ENCODE measurements around the gene RAD21L1.

The RAD21L1 gene

GRCh38 chr20:1280195-1281102 is 54.6 kb downstream of the RAD21L1 start:
- no peak overlapping the region for H3K4me3 ChIP-seq (ENCODE audit: low read depth in 1 of 2, low read length in 2 of 2)
- H3K9ac ChIP-seq (ENCODE audit: low read depth in 1 of 2, low read length in 2 of 2): no peak overlapping the region
- H3K27ac ChIP-seq (ENCODE audit: low read depth, low read length): no peak overlapping the region
- H3K4me1 ChIP-seq (ENCODE audit: control insufficient read depth in 1 of 2, insufficient read depth in 2 of 2, low read length in 2 of 2): peaks cover 7 to 12% of the 10 kb centered on the region in 2 donors
- no peaks in the 10 kb centered on the region for H3K36me3 ChIP-seq (ENCODE audit: control insufficient read depth in 1 of 2, insufficient read depth in 2 of 2, low read length in 2 of 2)
- no peaks in the 10 kb centered on the region for H3K9me3 ChIP-seq (ENCODE audit: control insufficient read depth in 1 of 2, low read length in 2 of 2)
- H3K27me3 ChIP-seq (ENCODE audit: control insufficient read depth in 1 of 2, insufficient read depth in 2 of 2, low read length in 2 of 2): no peaks in the 10 kb centered on the region

DNA sequence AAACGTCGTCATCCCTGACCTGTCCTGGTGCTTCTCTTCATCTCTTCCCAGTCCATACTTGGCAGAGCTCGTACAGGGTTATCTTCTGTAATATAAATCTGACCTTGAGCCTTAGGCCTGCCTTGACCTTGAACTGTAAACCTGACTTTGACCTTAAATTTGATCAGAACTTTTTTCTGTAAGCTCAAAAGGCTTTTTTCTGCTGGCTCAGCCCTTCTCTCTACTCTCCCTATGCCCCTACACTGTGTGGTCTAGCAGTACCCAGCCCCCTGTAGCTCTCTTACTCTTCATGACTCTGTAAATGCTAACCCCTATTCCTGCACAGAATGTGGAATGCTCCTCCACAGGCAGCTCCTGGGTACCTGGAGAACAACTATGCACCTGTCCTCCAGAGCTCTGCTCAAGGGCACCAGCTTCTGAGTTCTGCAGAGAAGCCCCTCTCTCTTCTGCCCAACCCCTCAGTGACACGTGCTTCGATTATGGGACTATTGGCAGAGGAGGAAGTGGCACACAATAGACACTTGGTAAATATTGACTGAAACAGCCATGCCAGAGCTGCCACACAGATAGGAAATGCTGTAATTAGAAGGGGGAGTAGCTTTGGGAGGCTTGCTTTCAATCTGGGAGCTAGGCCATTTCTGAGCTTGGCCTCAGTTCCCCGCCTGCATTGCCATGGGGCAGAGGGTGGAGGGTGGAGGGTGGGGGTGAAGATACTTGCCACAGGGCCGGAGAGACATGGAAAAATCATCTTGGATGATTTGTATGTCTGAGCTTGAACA is 55.6 kb downstream of the RAD21L1 start:
- Histone ChIP-seq H3K27me3 (ENCODE audit: control insufficient read depth in 1 of 2, insufficient read depth in 2 of 2, low read length in 2 of 2) (no peaks in the 10 kb centered on the region), H3K9me3 (ENCODE audit: control insufficient read depth in 1 of 2, low read length in 2 of 2) (no peaks in the 10 kb centered on the region), H3K36me3 (ENCODE audit: control insufficient read depth in 1 of 2, insufficient read depth in 2 of 2, low read length in 2 of 2) (no peaks in the 10 kb centered on the region), H3K4me1 (ENCODE audit: control insufficient read depth in 1 of 2, insufficient read depth in 2 of 2, low read length in 2 of 2) (peaks cover 7 to 12% of the 10 kb centered on the region in 2 donors), H3K4me3 (ENCODE audit: low read depth in 1 of 2, low read length in 2 of 2) (no peak overlapping the region), H3K9ac (ENCODE audit: low read depth in 1 of 2, low read length in 2 of 2) (no peak overlapping the region), H3K27ac (ENCODE audit: low read depth, low read length) (no peak overlapping the region)

DNA sequence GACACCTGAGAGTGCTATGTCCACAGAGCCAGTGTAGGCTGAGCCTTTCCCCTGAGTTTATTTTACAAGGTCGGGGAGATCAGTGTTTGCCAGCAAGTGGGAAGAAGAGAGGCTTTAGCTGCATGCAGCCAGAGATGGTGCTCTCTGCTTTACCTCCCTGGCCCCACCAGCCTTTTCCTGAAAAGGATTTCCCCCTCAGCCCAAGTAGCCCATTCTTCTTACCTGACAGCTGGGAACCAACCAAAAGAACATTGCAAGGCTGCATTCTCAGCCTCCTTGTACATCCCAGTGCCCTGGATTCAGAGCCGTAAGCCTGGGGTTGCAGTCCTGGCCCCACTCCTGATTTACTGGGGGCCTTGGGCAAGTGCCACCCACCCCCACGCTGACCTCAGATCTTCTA is 57.1 kb downstream of the RAD21L1 start:
- Histone ChIP-seq H3K9ac (ENCODE audit: low read depth in 1 of 2, low read length in 2 of 2) (no peak overlapping the region), H3K4me3 (ENCODE audit: low read depth in 1 of 2, low read length in 2 of 2) (no peak overlapping the region), H3K27me3 (ENCODE audit: control insufficient read depth in 1 of 2, insufficient read depth in 2 of 2, low read length in 2 of 2) (no peaks in the 10 kb centered on the region), H3K4me1 (ENCODE audit: control insufficient read depth in 1 of 2, insufficient read depth in 2 of 2, low read length in 2 of 2) (peaks cover 7 to 12% of the 10 kb centered on the region in 2 donors), H3K27ac (ENCODE audit: low read depth, low read length) (no peak overlapping the region), H3K36me3 (ENCODE audit: control insufficient read depth in 1 of 2, insufficient read depth in 2 of 2, low read length in 2 of 2) (no peaks in the 10 kb centered on the region), H3K9me3 (ENCODE audit: control insufficient read depth in 1 of 2, low read length in 2 of 2) (no peaks in the 10 kb centered on the region)

GRCh38 chr20:1283522-1284510 is 58.0 kb downstream of the RAD21L1 start:
- Histone ChIP-seq H3K36me3 (ENCODE audit: control insufficient read depth in 1 of 2, insufficient read depth in 2 of 2, low read length in 2 of 2) (no peaks in the 10 kb centered on the region), H3K27ac (ENCODE audit: low read depth, low read length) (no peak overlapping the region), H3K4me3 (ENCODE audit: low read depth in 1 of 2, low read length in 2 of 2) (no peak overlapping the region), H3K27me3 (ENCODE audit: control insufficient read depth in 1 of 2, insufficient read depth in 2 of 2, low read length in 2 of 2) (no peaks in the 10 kb centered on the region), H3K9ac (ENCODE audit: low read depth in 1 of 2, low read length in 2 of 2) (no peak overlapping the region), H3K4me1 (ENCODE audit: control insufficient read depth in 1 of 2, insufficient read depth in 2 of 2, low read length in 2 of 2) (peaks cover 7 to 12% of the 10 kb centered on the region in 2 donors), H3K9me3 (ENCODE audit: control insufficient read depth in 1 of 2, low read length in 2 of 2) (no peaks in the 10 kb centered on the region)

DNA sequence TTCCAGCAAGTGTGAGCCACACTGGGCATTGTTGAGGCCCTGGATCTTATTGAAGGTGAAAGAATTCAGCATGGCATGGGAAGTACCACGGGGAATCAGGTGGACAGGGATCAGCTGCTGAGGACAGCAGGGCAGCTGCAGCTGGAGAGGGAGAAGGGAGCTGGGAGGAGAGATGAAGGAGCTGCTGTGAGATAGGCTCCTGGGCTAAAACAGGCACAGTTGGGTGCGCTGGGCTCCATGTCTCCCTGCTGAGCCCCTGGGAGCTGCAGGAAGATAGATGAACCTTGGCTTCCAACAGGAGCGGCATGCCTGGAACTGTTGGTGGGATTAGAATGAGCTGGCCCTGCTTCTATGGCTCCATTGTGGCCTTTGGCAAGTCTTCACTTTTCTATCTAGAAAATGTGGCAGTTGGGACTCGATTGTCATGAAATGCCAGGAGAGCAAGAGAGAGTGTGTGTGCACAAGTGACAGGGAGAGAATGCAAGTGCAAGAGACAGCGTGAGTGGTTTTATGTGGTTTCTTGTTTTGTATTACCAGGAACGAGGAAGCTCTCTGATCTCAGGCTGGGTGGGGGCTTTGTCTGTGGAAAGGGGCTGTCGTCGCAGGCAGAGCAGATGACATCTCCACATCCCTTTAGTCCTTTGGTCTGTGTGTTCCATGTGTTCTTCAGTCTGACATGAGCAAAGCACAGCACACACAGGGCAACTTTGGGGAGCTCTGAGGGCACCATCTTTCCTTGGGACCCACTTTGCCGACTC is 60.6 kb downstream of the RAD21L1 start:
- Histone ChIP-seq H3K9me3 (ENCODE audit: control insufficient read depth in 1 of 2, low read length in 2 of 2) (no peaks in the 10 kb centered on the region), H3K9ac (ENCODE audit: low read depth in 1 of 2, low read length in 2 of 2) (no peak overlapping the region), H3K27ac (ENCODE audit: low read depth, low read length) (no peak overlapping the region), H3K4me1 (ENCODE audit: control insufficient read depth in 1 of 2, insufficient read depth in 2 of 2, low read length in 2 of 2) (peaks cover 4 to 8% of the 10 kb centered on the region in 2 donors), H3K4me3 (ENCODE audit: low read depth in 1 of 2, low read length in 2 of 2) (no peak overlapping the region), H3K36me3 (ENCODE audit: control insufficient read depth in 1 of 2, insufficient read depth in 2 of 2, low read length in 2 of 2) (no peaks in the 10 kb centered on the region), H3K27me3 (ENCODE audit: control insufficient read depth in 1 of 2, insufficient read depth in 2 of 2, low read length in 2 of 2) (no peaks in the 10 kb centered on the region)

GRCh38 chr20:1287306-1287705 is 61.5 kb downstream of the RAD21L1 start:
- H3K4me3 ChIP-seq (ENCODE audit: low read depth in 1 of 2, low read length in 2 of 2): no peak overlapping the region
- H3K9ac ChIP-seq (ENCODE audit: low read depth in 1 of 2, low read length in 2 of 2): no peak overlapping the region
- no peaks in the 10 kb centered on the region for H3K9me3 ChIP-seq (ENCODE audit: control insufficient read depth in 1 of 2, low read length in 2 of 2)
- no peak overlapping the region for H3K27ac ChIP-seq (ENCODE audit: low read depth, low read length)
- no peaks in the 10 kb centered on the region for H3K36me3 ChIP-seq (ENCODE audit: control insufficient read depth in 1 of 2, insufficient read depth in 2 of 2, low read length in 2 of 2)
- no peaks in the 10 kb centered on the region for H3K27me3 ChIP-seq (ENCODE audit: control insufficient read depth in 1 of 2, insufficient read depth in 2 of 2, low read length in 2 of 2)
- H3K4me1 ChIP-seq (ENCODE audit: control insufficient read depth in 1 of 2, insufficient read depth in 2 of 2, low read length in 2 of 2): peaks cover 0 to 2% of the 10 kb centered on the region in 2 donors

DNA sequence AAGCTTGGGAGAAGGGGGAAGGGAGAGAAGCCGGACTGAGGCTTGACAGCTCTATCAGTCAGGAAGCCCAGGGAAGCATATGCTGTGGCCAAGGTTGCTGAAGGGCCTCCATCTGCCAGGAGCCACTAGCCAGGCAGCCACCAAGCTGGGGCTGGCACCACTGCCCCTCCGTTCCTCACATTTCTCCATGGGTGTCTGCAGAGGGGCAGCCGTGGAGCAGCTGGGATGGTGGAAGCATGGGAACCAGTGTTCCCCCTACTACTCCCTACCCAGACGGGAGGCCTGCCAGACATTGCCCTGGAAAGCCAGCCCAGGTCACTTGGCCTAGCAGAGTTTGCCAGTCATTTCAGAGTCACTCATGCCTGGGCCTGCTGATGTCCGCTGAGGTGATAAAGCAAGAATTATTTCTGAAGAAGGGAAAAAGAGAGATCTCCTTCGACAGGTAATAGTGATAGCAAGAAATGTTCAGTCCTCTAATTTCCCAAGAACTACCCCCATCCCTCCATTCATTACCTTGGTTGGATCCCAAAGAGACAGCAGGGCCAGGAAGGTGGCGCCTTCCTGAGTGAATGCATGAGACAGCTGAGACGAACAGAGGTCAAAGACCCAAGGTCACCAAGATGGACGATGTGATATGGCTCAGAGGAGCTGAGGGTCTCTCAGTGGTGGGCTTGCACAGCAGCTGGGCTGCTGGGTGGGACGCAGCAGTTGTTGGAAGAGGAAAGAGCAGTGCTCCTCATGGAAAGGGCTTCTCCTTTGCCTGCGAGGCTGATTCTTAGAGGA is 62.1 kb downstream of the RAD21L1 start:
- H3K9ac ChIP-seq (ENCODE audit: low read depth in 1 of 2, low read length in 2 of 2): no peak overlapping the region
- no peaks in the 10 kb centered on the region for H3K36me3 ChIP-seq (ENCODE audit: control insufficient read depth in 1 of 2, insufficient read depth in 2 of 2, low read length in 2 of 2)
- H3K4me1 ChIP-seq (ENCODE audit: control insufficient read depth in 1 of 2, insufficient read depth in 2 of 2, low read length in 2 of 2): peaks cover 0 to 2% of the 10 kb centered on the region in 2 donors
- H3K9me3 ChIP-seq (ENCODE audit: control insufficient read depth in 1 of 2, low read length in 2 of 2): no peaks in the 10 kb centered on the region
- H3K27me3 ChIP-seq (ENCODE audit: control insufficient read depth in 1 of 2, insufficient read depth in 2 of 2, low read length in 2 of 2): no peaks in the 10 kb centered on the region
- H3K27ac ChIP-seq (ENCODE audit: low read depth, low read length): no peak overlapping the region
- H3K4me3 ChIP-seq (ENCODE audit: low read depth in 1 of 2, low read length in 2 of 2): no peak overlapping the region

GRCh38 chr20:1291191-1291741 is 65.4 kb downstream of the RAD21L1 start:
- Histone ChIP-seq H3K27ac (ENCODE audit: low read depth, low read length) (no peak overlapping the region), H3K9ac (ENCODE audit: low read depth in 1 of 2, low read length in 2 of 2) (no peak overlapping the region), H3K4me3 (ENCODE audit: low read depth in 1 of 2, low read length in 2 of 2) (no peak overlapping the region)

More at GRCh38 chr20:1291191-1291741, 65.4 kb downstream of the RAD21L1 start:
- peaks cover 0 to 4% of the 10 kb centered on the region in 2 donors for H3K4me1 ChIP-seq (ENCODE audit: control insufficient read depth in 1 of 2, insufficient read depth in 2 of 2, low read length in 2 of 2)
- no peaks in the 10 kb centered on the region for H3K9me3 ChIP-seq (ENCODE audit: control insufficient read depth in 1 of 2, low read length in 2 of 2)
- no peaks in the 10 kb centered on the region for H3K27me3 ChIP-seq (ENCODE audit: control insufficient read depth in 1 of 2, insufficient read depth in 2 of 2, low read length in 2 of 2)
- H3K36me3 ChIP-seq (ENCODE audit: control insufficient read depth in 1 of 2, insufficient read depth in 2 of 2, low read length in 2 of 2): no peaks in the 10 kb centered on the region
